Naive thymus-derived CD4-positive, alpha-beta T cell (primary cell): ENCODE data around the gene POU3F1. TPM values are rescaled to one million over a fixed set of nuclear protein-coding genes. Genes with fewer than 3 reads are reported as not detected.

Experiments used
- ATAC-seq: fragments of 150-1000 bp; cut with Tn5 transposase; 2 replicates; pipeline ENCODE4 v1.10.0; 2021; ENCODE audit warnings: mild to moderate bottlenecking, moderate library complexity
- CTCF ChIA-PET: fragments of 350-600 bp; sonication (Branson Sonifier 250); formaldehyde crosslinking; loops from one replicate; lab custom pipeline; 2021; ENCODE audit warnings: antibody characterized with exemption; lab: Charles Lee
- POLR2A ChIA-PET: fragments of 350-600 bp; sonication (Branson Sonifier 250); formaldehyde crosslinking; loops from one replicate; lab custom pipeline; 2021; ENCODE audit warnings: antibody characterized with exemption, inconsistent platforms; lab: Charles Lee
- DNase-seq, 9 donors: peaks; one replicate each; pipeline versions ENCODE4 v3.0.0 to v3.0.0-alpha.2; 2020 to 2022; ENCODE audit warnings: mixed read lengths in 1 of 9
- H3K27ac ChIP-seq: one replicate; pipeline ENCODE4 v1.7.0; 2013; ENCODE audit warnings: mild to moderate bottlenecking, low read depth, low read length, moderate library complexity
- H3K27me3 ChIP-seq, 2 donors: one replicate each; pipeline ENCODE4 v1.7.0; 2013; ENCODE audit warnings: low read length in 2 of 2, mild to moderate bottlenecking in 2 of 2, moderate library complexity in 2 of 2; ENCODE audit not compliant: control insufficient read depth in 2 of 2, insufficient read depth in 2 of 2
- H3K36me3 ChIP-seq, 3 experiments: 1 replicate in 2 of 3; 2 replicates in 1 of 3; pipeline ENCODE4 v1.7.0; 2013; ENCODE audit warnings: low read length in 3 of 3, mild to moderate bottlenecking in 3 of 3, moderate library complexity in 1 of 3; ENCODE audit not compliant: insufficient read depth in 3 of 3, control insufficient read depth in 2 of 3
- H3K4me1 ChIP-seq, 2 donors: one replicate each; pipeline ENCODE4 v1.7.0; 2013; ENCODE audit warnings: low read length in 2 of 2, mild to moderate bottlenecking in 2 of 2, moderate library complexity in 1 of 2; ENCODE audit not compliant: control insufficient read depth in 2 of 2, insufficient read depth in 2 of 2
- H3K4me3 ChIP-seq: 2 replicates; pipeline ENCODE4 v1.7.0; 2013; ENCODE audit warnings: mild to moderate bottlenecking, low read length
- H3K9me3 ChIP-seq, 3 experiments: 1 replicate in 2 of 3; 2 replicates in 1 of 3; pipeline ENCODE4 v1.7.0; 2013; ENCODE audit warnings: low read length in 3 of 3; ENCODE audit not compliant: control insufficient read depth in 2 of 3
- H3K27ac Mint-ChIP-seq, 9 donors: one replicate each; pipeline ENCODE4 v1.8.0; 2020 to 2022; ENCODE audit warnings: mixed read lengths in 9 of 9, mild to moderate bottlenecking in 8 of 9, moderate library complexity in 5 of 9, inconsistent platforms in 2 of 9
- H3K27me3 Mint-ChIP-seq, 5 donors: one replicate each; pipeline ENCODE4 v1.8.0; 2021 to 2022; ENCODE audit warnings: mixed read lengths in 5 of 5, mild to moderate bottlenecking in 1 of 5
- H3K36me3 Mint-ChIP-seq, 5 donors: one replicate each; pipeline ENCODE4 v1.8.0; 2020 to 2022; ENCODE audit warnings: mixed read lengths in 5 of 5, mild to moderate bottlenecking in 3 of 5, inconsistent platforms in 1 of 5
- H3K4me1 Mint-ChIP-seq, 7 donors: one replicate each; pipeline ENCODE4 v1.8.0; 2020 to 2022; ENCODE audit warnings: mixed read lengths in 7 of 7, mild to moderate bottlenecking in 3 of 7, inconsistent platforms in 1 of 7
- H3K4me3 Mint-ChIP-seq, 10 donors: one replicate each; pipeline ENCODE4 v1.8.0; 2020 to 2022; ENCODE audit warnings: mild to moderate bottlenecking in 10 of 10, mixed read lengths in 10 of 10, moderate library complexity in 6 of 10, inconsistent platforms in 2 of 10
- H3K9me3 Mint-ChIP-seq, 11 donors: one replicate each; pipeline ENCODE4 v1.8.0; 2020 to 2022; ENCODE audit warnings: mixed read lengths in 11 of 11, mild to moderate bottlenecking in 4 of 11, inconsistent platforms in 1 of 11, moderate library complexity in 1 of 11
- intact Hi-C, 2 donors: fragments of 100-400 bp; cut with micrococcal nuclease; formaldehyde crosslinking; loops; one replicate each; pipeline ENCODE4 v1.15.1; 2023
- polyA plus RNA-seq, 2 donors: library from polyadenylated mRNA; unstranded; fragments of 300-500 nt; fragmentation: Illumina TruSeq; gene quantifications; one replicate each; pipeline ENCODE4 v1.2.3, GENCODE V29; 2021
- total RNA-seq, 6 experiments: library from RNA in 5 of 6; stranded (reverse) in 5 of 6; gene quantifications; 1 replicate in 5 of 6; 2 replicates in 1 of 6; pipeline ENCODE4 v1.2.3 and lab custom pipeline; 2021 to 2026

The POU3F1 gene
- under 1 TPM in 2 of 5 experiments, not detected in 3; 0.17 to 0.19 TPM for total RNA-seq
- not detected for polyA plus RNA-seq
- total RNA-seq (lab: John Stamatoyannopoulos, UW) = 1.1 reads per million

DNA sequence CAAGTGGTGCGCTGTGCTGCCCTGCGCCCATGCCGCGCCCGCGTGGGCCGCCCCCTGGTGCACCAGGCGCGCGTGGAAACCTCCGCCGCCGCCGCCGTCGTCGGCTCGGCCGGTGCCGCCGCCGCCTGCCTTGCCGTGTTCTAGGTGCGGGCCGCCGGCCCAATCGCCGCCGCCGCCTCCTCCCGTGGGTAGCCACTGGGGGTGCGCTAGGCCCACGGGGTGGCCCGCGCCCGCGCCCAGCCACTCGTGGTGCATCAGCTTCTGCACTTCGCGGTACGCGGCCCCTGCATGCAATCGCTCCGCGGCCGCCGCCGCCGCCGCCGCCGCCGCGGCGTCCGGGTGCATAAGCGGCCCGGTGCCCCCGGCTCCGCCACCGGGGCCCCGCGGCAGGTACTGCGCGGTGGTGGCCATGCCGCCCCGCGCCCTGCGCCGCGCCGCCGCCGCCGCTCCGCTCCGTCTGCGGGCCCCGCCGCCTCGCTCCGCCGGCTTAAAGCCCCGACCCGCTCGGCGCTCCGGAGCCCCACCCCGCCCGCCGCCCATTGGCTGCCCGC, at the start of gene POU3F1:
Gene POU3F1, minus strand, starts transcription at position 461 of the 551 bp plus-strand sequence. Its CDS starts 50 bp downstream, at position 411.
- DNase-seq = peak in 2 of 9 donors; percentile 16 to 18
- CTCF ChIA-PET = no interaction called here
- peak within 1 kb of the TSS; percentile 50 for H3K4me3 ChIP-seq
- peak within 1 kb of the TSS; percentile 56 to 83 (median 76) for H3K4me3 Mint-ChIP-seq
- H3K27ac ChIP-seq = no peak within 1 kb of the TSS
- H3K27me3 ChIP-seq = peaks cover 9 to 15% of the 10 kb centered on the region in 2 donors
- intact Hi-C loops = no loop called here
- H3K36me3 ChIP-seq = no peaks in the 10 kb centered on the region
- no peaks in the 10 kb centered on the region for H3K9me3 ChIP-seq
- H3K36me3 Mint-ChIP-seq = peaks cover 0 to 4% (median 0%) of the 10 kb centered on the region in 5 donors
- peaks cover 34 to 57% (median 35%) of the 10 kb centered on the region in 5 donors for H3K27me3 Mint-ChIP-seq
- peaks cover 9 to 15% of the 10 kb centered on the region in 2 donors for H3K4me1 ChIP-seq
- H3K9me3 Mint-ChIP-seq = peaks cover 0 to 2% (median 0%) of the 10 kb centered on the region in 11 donors
- no peak within 1 kb of the TSS for H3K27ac Mint-ChIP-seq
- peaks cover 3 to 16% (median 11%) of the 10 kb centered on the region in 7 donors for H3K4me1 Mint-ChIP-seq
- ATAC-seq = peak; percentile 31
- POLR2A ChIA-PET = no interaction called here

- no peaks in the 10 kb centered on the region for H3K4me1 ChIP-seq
- no peak for DNase-seq
- no peak for ATAC-seq
- H3K27ac ChIP-seq = no peak overlapping the region
- Mint-ChIP-seq H3K9me3 (peaks cover 0 to 2% (median 0%) of the 10 kb centered on the region in 11 donors), H3K36me3 (peaks cover 0 to 4% (median 0%) of the 10 kb centered on the region in 5 donors), H3K27me3 (peaks cover 21 to 40% (median 28%) of the 10 kb centered on the region in 5 donors), H3K4me1 (no peaks in the 10 kb centered on the region), H3K27ac (no peak overlapping the region), H3K4me3 (no peak overlapping the region)
- H3K36me3 ChIP-seq = no peaks in the 10 kb centered on the region
- H3K27me3 ChIP-seq = no peaks in the 10 kb centered on the region
- H3K4me3 ChIP-seq = no peak overlapping the region
- intact Hi-C loops = no loop called here
- POLR2A ChIA-PET = no interaction called here
- H3K9me3 ChIP-seq = no peaks in the 10 kb centered on the region
- CTCF ChIA-PET = no interaction called here
Observed at GRCh38 chr1:38095454-38095931, 48.9 kb upstream of the POU3F1 start.

- DNase-seq (no peak), ATAC-seq (no peak)
- H3K9me3 Mint-ChIP-seq = peaks cover 0 to 2% (median 0%) of the 10 kb centered on the region in 11 donors
- ChIA-PET CTCF (no interaction called here), POLR2A (no interaction called here)
- peaks cover 25 to 47% (median 35%) of the 10 kb centered on the region in 5 donors for H3K27me3 Mint-ChIP-seq
- Histone ChIP-seq H3K4me3 (no peak overlapping the region), H3K4me1 (no peaks in the 10 kb centered on the region), H3K36me3 (no peaks in the 10 kb centered on the region), H3K27ac (no peak overlapping the region), H3K9me3 (no peaks in the 10 kb centered on the region), H3K27me3 (no peaks in the 10 kb centered on the region)
- H3K36me3 Mint-ChIP-seq = peaks cover 0 to 4% (median 0%) of the 10 kb centered on the region in 5 donors
- H3K4me1 Mint-ChIP-seq = no peaks in the 10 kb centered on the region
- H3K27ac Mint-ChIP-seq = no peak overlapping the region
- intact Hi-C loops = no loop called here
- no peak overlapping the region for H3K4me3 Mint-ChIP-seq
Observed at GRCh38 chr1:38094711-38095290, 48.2 kb upstream of the POU3F1 start.

DNA sequence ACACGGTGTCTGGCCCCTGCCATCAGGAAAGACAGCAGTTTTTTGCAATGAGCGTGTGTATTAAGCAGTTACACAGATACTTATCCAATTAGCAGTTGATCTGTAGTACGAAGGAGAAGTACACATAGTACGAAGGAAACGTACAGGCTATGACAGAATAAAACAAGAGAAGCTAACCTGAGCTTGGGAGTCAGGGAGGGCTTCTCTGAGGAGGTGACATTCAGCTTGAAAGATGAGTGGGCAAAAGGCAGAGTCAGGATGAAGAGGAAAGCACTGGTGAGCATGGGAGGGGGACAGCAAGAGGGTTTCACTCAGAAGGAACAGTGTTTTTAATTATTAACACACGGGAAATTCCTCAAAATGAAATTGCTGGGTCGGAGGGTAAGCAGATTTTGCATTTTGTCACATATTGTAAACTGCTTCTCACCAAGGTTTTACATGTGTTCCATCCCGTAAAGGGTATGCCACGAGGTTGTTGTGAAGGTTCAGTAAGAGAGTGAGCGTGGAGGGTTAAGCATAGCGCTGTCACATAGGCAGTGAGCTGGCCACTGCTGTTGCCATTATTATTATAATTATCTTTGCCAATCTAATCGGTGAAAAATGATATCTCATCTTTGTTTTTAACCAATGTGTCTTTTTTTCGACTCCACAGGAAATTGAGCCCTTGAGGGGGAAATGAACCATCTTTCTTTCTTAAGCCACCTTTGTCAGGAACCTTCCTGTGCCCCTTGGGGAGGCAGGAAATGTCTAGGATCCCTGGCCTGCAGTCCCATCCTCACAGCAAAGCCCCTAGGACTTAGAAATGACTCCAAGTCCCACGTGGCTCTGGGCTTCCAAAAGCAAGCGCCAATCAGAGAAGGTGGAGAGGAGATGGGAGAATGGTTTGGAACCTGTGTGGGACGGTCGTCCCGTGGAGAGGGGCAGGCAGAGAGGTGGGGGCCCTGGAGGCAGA, 47.3 kb upstream of the POU3F1 start:
- Mint-ChIP-seq H3K9me3 (no peaks in the 10 kb centered on the region), H3K4me3 (no peak overlapping the region), H3K27me3 (peaks cover 25 to 49% (median 40%) of the 10 kb centered on the region in 5 donors), H3K27ac (no peak overlapping the region), H3K4me1 (no peaks in the 10 kb centered on the region), H3K36me3 (peaks cover 0 to 4% (median 0%) of the 10 kb centered on the region in 5 donors)
- DNase-seq (no peak), ATAC-seq (no peak)
- no peaks in the 10 kb centered on the region for H3K9me3 ChIP-seq
- no peak overlapping the region for H3K4me3 ChIP-seq
- POLR2A ChIA-PET = no interaction called here
- CTCF ChIA-PET = no interaction called here
- no peaks in the 10 kb centered on the region for H3K36me3 ChIP-seq
- no peak overlapping the region for H3K27ac ChIP-seq
- intact Hi-C loops = no loop called here
- no peaks in the 10 kb centered on the region for H3K4me1 ChIP-seq
- H3K27me3 ChIP-seq = no peaks in the 10 kb centered on the region

- no peaks in the 10 kb centered on the region for H3K4me1 Mint-ChIP-seq
- no peaks in the 10 kb centered on the region for H3K9me3 Mint-ChIP-seq
- Histone ChIP-seq H3K4me1 (no peaks in the 10 kb centered on the region), H3K4me3 (no peak overlapping the region), H3K36me3 (no peaks in the 10 kb centered on the region), H3K27me3 (no peaks in the 10 kb centered on the region), H3K27ac (no peak overlapping the region), H3K9me3 (no peaks in the 10 kb centered on the region)
- intact Hi-C loops = no loop called here
- H3K4me3 Mint-ChIP-seq = no peak overlapping the region
- H3K36me3 Mint-ChIP-seq = peaks cover 0 to 4% (median 0%) of the 10 kb centered on the region in 5 donors
- ATAC-seq (no peak), DNase-seq (no peak)
- no peak overlapping the region for H3K27ac Mint-ChIP-seq
- ChIA-PET CTCF (interaction anchor here (0.7 kb wide), 1 partner anchor 346 kb away, joined by 4 read pairs; no protein-coding TSS in a partner anchor), POLR2A (no interaction called here)
- peaks cover 25 to 55% (median 40%) of the 10 kb centered on the region in 5 donors for H3K27me3 Mint-ChIP-seq
Observed at GRCh38 chr1:38092256-38092655, 45.7 kb upstream of the POU3F1 start.

DNA sequence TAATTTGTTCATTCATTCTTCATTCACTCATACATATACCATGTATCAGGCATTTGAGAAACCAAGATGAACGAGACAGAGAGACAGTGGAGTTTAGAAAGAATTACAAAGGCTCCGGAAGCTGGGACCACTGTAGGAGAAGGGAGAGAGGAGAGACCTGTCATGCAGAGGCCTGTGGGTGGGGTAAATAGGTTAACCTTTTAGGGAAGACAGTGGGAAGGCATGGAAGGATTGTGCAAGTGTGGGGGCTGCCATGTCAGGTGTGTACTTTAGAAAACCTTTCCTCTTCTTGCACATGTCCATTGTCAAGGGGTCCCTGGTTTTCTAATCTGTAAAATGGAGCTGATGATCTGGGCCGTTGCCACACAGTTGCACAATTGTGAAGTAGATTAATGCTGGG, 44.2 kb upstream of the POU3F1 start:
- Mint-ChIP-seq H3K36me3 (peaks cover 0 to 4% (median 0%) of the 10 kb centered on the region in 5 donors), H3K27me3 (peaks cover 25 to 54% (median 40%) of the 10 kb centered on the region in 5 donors), H3K9me3 (no peaks in the 10 kb centered on the region), H3K4me3 (no peak overlapping the region), H3K4me1 (no peaks in the 10 kb centered on the region), H3K27ac (no peak overlapping the region)
- Histone ChIP-seq H3K36me3 (no peaks in the 10 kb centered on the region), H3K4me1 (no peaks in the 10 kb centered on the region), H3K27me3 (no peaks in the 10 kb centered on the region), H3K9me3 (no peaks in the 10 kb centered on the region), H3K27ac (no peak overlapping the region), H3K4me3 (no peak overlapping the region)
- POLR2A ChIA-PET = no interaction called here
- no peak for DNase-seq
- no peak for ATAC-seq
- intact Hi-C loops = no loop called here
- CTCF ChIA-PET = no interaction called here
